A549 (cell line): Measurements from ENCODE around the gene TBC1D16.

Source experiments
- EP300 ChIP-seq, 2 experiments: fragments of >200 bp; sonication (Bioruptor Twin); formaldehyde crosslinking; IDR thresholded peaks; 2 replicates in 1 of 2; 3 replicates in 1 of 2; pipeline ENCODE4 v1.6.1; 2016 to 2017
- FOSL2 ChIP-seq, 2 experiments: fragments of 450-650 bp in 1 of 2; fragments of >200 bp in 1 of 2; sonication (Bioruptor Twin) in 1 of 2; formaldehyde crosslinking; IDR thresholded peaks; 2 replicates each; pipeline versions ENCODE4 v1.5.0 to v1.6.1; 2016 to 2020; ENCODE audit warnings: mild to moderate bottlenecking in 1 of 2, moderate library complexity in 1 of 2
- RFX5 ChIP-seq: fragments of 450-650 bp; IDR thresholded peaks from 2 replicates; pipeline ENCODE4 v1.7.1; 2014; ENCODE audit warnings: antibody characterized with exemption, mild to moderate bottlenecking, moderate library complexity
- TF ChIP-seq, protein P1 (sequence below): fragments of >200 bp; sonication (Bioruptor Twin); formaldehyde crosslinking; IDR thresholded peaks from 3 replicates; pipeline ENCODE4 v1.5.1; 2016
- TF ChIP-seq, protein P2 (sequence below): fragments of >200 bp; sonication (Bioruptor Twin); formaldehyde crosslinking; IDR thresholded peaks from 2 replicates; pipeline ENCODE4 v1.6.1; 2016
- TF ChIP-seq, protein P3 (sequence below): fragments of 150-350 bp; IDR thresholded peaks from 2 replicates; pipeline ENCODE4 v1.6.1; 2014; ENCODE audit warnings: low read depth, mild to moderate bottlenecking, low read length

DNA sequence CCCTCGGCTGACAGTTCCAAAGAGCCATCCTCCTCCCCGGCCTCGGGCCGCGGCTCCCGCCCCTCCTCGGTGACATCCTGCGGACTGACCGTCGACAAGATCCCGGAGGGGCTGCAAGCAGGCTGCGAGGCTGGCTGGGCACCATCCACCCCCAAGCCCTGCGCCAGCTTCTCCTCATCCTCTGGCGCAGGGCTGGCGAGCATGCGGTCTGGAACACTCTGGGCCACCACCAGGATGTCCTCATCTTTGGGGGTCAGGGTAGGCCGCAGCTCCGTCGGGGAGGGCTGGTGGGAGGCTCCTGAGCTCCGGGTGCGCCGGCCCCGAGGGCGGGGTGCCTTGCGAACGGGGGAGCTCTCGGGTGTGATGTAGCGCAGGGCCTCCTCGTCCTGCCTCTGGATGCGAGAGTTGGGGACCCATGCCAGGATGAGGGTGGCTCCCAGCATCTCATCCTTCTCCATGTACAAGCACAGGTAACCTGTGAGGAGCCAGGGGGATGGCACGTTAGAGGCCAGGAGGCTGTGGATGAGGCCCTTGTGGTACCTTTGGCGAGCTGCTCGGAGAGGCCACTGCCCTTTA lies 25.3 kb downstream of the TBC1D16 start:
- TF ChIP-seq, protein P1, sequence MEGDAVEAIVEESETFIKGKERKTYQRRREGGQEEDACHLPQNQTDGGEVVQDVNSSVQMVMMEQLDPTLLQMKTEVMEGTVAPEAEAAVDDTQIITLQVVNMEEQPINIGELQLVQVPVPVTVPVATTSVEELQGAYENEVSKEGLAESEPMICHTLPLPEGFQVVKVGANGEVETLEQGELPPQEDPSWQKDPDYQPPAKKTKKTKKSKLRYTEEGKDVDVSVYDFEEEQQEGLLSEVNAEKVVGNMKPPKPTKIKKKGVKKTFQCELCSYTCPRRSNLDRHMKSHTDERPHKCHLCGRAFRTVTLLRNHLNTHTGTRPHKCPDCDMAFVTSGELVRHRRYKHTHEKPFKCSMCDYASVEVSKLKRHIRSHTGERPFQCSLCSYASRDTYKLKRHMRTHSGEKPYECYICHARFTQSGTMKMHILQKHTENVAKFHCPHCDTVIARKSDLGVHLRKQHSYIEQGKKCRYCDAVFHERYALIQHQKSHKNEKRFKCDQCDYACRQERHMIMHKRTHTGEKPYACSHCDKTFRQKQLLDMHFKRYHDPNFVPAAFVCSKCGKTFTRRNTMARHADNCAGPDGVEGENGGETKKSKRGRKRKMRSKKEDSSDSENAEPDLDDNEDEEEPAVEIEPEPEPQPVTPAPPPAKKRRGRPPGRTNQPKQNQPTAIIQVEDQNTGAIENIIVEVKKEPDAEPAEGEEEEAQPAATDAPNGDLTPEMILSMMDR = no peak
- TF ChIP-seq RFX5 (no peak), EP300 (IDR thresholded peaks at IDR 0.05) (no peak), FOSL2 (IDR thresholded peaks at IDR 0.05) (no peak), FOSL2 (CRISPR knock-in tag; IDR thresholded peaks at IDR 0.05) (no peak)
- TF ChIP-seq, protein P2, sequence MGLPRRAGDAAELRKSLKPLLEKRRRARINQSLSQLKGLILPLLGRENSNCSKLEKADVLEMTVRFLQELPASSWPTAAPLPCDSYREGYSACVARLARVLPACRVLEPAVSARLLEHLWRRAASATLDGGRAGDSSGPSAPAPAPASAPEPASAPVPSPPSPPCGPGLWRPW = no peak
- TF ChIP-seq, protein P3, sequence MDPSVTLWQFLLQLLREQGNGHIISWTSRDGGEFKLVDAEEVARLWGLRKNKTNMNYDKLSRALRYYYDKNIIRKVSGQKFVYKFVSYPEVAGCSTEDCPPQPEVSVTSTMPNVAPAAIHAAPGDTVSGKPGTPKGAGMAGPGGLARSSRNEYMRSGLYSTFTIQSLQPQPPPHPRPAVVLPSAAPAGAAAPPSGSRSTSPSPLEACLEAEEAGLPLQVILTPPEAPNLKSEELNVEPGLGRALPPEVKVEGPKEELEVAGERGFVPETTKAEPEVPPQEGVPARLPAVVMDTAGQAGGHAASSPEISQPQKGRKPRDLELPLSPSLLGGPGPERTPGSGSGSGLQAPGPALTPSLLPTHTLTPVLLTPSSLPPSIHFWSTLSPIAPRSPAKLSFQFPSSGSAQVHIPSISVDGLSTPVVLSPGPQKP = no peak
